ENCODE data around the gene STX19. TPM values are rescaled to one million over a fixed set of nuclear protein-coding genes. Genes with fewer than 3 reads are reported as not detected.

Gene STX19
- total and polyA plus RNA-seq, 2 of the 13 experiments (the other 11 are each of a cell fraction or from before 2014, with no cell fraction given) = not detected

DNA sequence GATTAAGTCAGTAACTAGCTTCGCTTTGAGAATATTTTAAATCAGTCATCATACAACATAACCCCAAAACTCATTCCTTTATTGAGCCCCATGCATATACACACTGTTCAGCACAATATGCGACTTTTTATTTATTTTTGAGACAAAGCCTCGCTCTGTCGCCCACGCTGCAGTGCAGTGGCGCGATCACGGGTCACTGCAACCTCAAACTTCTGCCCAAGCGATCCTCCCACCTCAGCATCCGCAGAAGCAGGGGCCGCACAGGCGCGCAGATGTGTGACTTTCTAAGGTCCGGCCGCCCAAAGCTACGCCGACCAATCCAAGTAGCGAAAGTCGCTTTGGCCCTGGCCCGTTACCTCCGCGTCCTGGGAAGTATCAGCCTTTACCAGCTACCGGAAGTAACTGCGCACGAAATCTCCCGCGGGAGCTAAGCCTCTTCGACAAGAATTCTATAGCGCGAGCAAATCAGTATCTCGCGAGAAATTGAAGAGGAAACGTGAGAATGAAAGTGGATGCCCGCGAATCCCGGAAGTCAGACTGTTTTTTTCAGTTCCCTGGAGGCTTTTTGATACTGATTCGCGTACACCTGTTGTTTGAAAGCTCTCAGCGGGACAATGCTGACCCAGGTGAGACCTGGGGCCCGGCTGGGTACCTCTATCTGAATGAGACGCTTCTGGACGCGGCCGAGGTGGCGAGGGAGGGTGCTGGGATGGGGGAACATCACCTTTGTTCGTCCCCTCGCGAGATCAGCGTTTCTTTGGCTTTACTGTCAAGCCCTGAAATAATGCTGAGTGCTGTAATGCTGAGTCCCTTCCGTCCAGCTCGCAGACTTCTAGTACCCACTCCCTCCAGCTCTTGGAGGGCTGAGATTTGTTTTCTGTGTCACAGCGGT lies 34.4 kb upstream of the STX19 start, which contains the start of the genes DHFR2 and NSUN3:
Gene DHFR2, minus strand, starts transcription at position 404 of the 892 bp plus-strand sequence. CDS start 1,405 bp downstream, outside the sequence.
Gene NSUN3, plus strand, starts transcription at position 549 of the 892 bp plus-strand sequence. Its CDS starts 66 bp downstream, at position 615.
- peak within 1 kb of the TSS; percentile 72 to 88 (median 79) for H3K4me3 ChIP-seq (replicated peaks in 1 of 3; ENCODE audit: insufficient read depth in 1 of 3, low read depth in 2 of 3, low read length in 3 of 3)
- peaks cover 24% of the 10 kb centered on the region for H3K4me1 ChIP-seq (ENCODE audit: insufficient read depth, low read length)
- peaks cover 0 to 5% of the 10 kb centered on the region in 2 experiments; a peak in 1 of 5 replicates for H3K36me3 ChIP-seq (replicated peaks in 1 of 2; ENCODE audit: control insufficient read depth in 1 of 2, insufficient read depth in 2 of 2, low read length in 2 of 2)
- peak; percentile 98 for DNase-seq (ENCODE audit: low spot score)
- peak; percentile 99 for ATAC-seq
- H3K9me3 ChIP-seq (ENCODE audit: low read length) = peaks cover 10% of the 10 kb centered on the region; the same call in 1 of the 2 replicates
- H3K79me2 ChIP-seq (ENCODE audit: insufficient read depth, low read length) = peaks cover 15% of the 10 kb centered on the region
- under 1% methylated on average over 44 of the region's 52 CpGs for WGBS (ENCODE audit: low lambda C conversion rate)
- H4K20me1 ChIP-seq (ENCODE audit: insufficient read depth, low read length) = no peaks in the 10 kb centered on the region
- peak; percentile 92 for FAIRE-seq
- peak within 1 kb of the TSS; percentile 98 for H3K27ac ChIP-seq (ENCODE audit: extremely low read length, insufficient read depth, low read length)
- H3K4me2 ChIP-seq (ENCODE audit: low read depth, low read length) = peak within 1 kb of the TSS; percentile 78
- no peaks in the 10 kb centered on the region; a peak in 1 of 5 replicates for H3K27me3 ChIP-seq (ENCODE audit: control insufficient read depth in 1 of 2, insufficient read depth in 2 of 2, low read length in 2 of 2)
- peak within 1 kb of the TSS; percentile 95 for H3K9ac ChIP-seq (ENCODE audit: insufficient read depth, low read depth, low read length)
- peak within 1 kb of the TSS; percentile 85 for H2AFZ ChIP-seq (ENCODE audit: low read length)
- in situ Hi-C loops (cut with HindIII; ENCODE audit: extremely low pct_ligation_motif_present, low pct_unique_long_range_greater_than_20kb) (loop anchor here (10.0 kb wide), 1 partner anchor 58 kb away; no protein-coding TSS in a partner anchor), intact Hi-C loops (cut with micrococcal nuclease; ENCODE audit: unreplicated experiment) (loop anchor here (1.0 to 10.0 kb wide), 5 partner anchors 34 to 158 kb away; partner anchors contain the start of genes ARL13B, PROS1 and STX19)
- ChIA-PET POLR2A (interaction anchor here (0.8 to 3.2 kb wide), 14 partner anchors 8 to 98 kb away, joined by 3 to 34 read pairs (median 4); partner anchors contain the start of genes ARL13B and PROS1), CTCF (ENCODE audit: low intra/inter-chr PET ratio, low total read pairs) (no interaction called here)
- BruUV-seq (replicated peaks) = TSS peak; percentile 87
- TF ChIP-seq IRF1 (CRISPR knock-in tag; IDR thresholded peaks at IDR 0.05; ENCODE audit: low read depth) (no peak), ZNF615 (CRISPR knock-in tag; IDR thresholded peaks at IDR 0.05; ENCODE audit: borderline replicate concordance) (0 out of 2 replicates have a peak, but pooled peaks have one; percentile 57), ZBTB38 (CRISPR knock-in tag; IDR thresholded peaks at IDR 0.05) (peak; percentile 46; the same call in 1 of the 2 replicates), PAF1 (CRISPR knock-in tag; IDR thresholded peaks at IDR 0.05) (no peak), FOXJ3 (CRISPR knock-in tag; IDR thresholded peaks at IDR 0.05; ENCODE audit: borderline replicate concordance) (peak; percentile 46; the same call in 1 of the 2 replicates), MEF2D (CRISPR knock-in tag; IDR thresholded peaks at IDR 0.05) (peak; percentile 29; the same call in 1 of the 2 replicates), ZNF432 (CRISPR knock-in tag; IDR thresholded peaks at IDR 0.05; ENCODE audit: borderline replicate concordance) (no peak), TIGD3 (CRISPR knock-in tag; IDR thresholded peaks at IDR 0.05; ENCODE audit: borderline replicate concordance) (0 out of 2 replicates have a peak, but pooled peaks have one; percentile 29), ZNF230 (CRISPR knock-in tag; IDR thresholded peaks at IDR 0.05) (peak; percentile 36; the same call in 1 of the 2 replicates), ZNF331 (CRISPR knock-in tag; IDR thresholded peaks at IDR 0.05) (peak; percentile 50), ZNF790 (CRISPR knock-in tag; IDR thresholded peaks at IDR 0.05; ENCODE audit: borderline replicate concordance) (no peak; the same call in 1 of the 2 replicates), SKIL (CRISPR knock-in tag; IDR thresholded peaks at IDR 0.05; ENCODE audit: borderline replicate concordance) (no peak)
- TF ChIP-seq, protein P1, sequence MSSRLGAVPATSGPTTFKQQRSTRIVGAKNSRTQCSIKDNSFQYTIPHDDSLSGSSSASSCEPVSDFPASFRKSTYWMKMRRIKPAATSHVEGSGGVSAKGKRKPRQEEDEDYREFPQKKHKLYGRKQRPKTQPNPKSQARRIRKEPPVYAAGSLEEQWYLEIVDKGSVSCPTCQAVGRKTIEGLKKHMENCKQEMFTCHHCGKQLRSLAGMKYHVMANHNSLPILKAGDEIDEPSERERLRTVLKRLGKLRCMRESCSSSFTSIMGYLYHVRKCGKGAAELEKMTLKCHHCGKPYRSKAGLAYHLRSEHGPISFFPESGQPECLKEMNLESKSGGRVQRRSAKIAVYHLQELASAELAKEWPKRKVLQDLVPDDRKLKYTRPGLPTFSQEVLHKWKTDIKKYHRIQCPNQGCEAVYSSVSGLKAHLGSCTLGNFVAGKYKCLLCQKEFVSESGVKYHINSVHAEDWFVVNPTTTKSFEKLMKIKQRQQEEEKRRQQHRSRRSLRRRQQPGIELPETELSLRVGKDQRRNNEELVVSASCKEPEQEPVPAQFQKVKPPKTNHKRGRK (CRISPR knock-in tag; IDR thresholded peaks at IDR 0.05) = no peak
